H9 (cell line): ENCODE results near the gene COMMD4. TPM values are rescaled to one million over a fixed set of nuclear protein-coding genes. Genes with fewer than 3 reads are reported as not detected.
"Not testable (repeated sequence)": the region's sequence is repeated elsewhere in the genome, so short reads cannot be mapped to it uniquely, and the experiment has no call there.

Experiments used
- DNase-seq: peaks from one replicate; pipeline ENCODE4 v3.0.0-alpha.2; 2017
- H2AFZ ChIP-seq: one replicate; pipeline ENCODE4 v1.6.1; 2013; ENCODE audit warnings: mild to moderate bottlenecking, low read length, control low read depth, moderate library complexity
- H2AK5ac ChIP-seq: 2 replicates; pipeline ENCODE4 v1.6.1; 2013; ENCODE audit warnings: low read length, control low read depth, mixed read lengths; ENCODE audit not compliant: insufficient read length
- H2BK120ac ChIP-seq: one replicate; pipeline ENCODE4 v1.6.1; 2013; ENCODE audit warnings: low read depth, mild to moderate bottlenecking, low read length, control low read depth, inconsistent platforms; ENCODE audit not compliant: poor library complexity, severe bottlenecking
- H2BK12ac ChIP-seq: 2 replicates; pipeline ENCODE4 v1.6.1; 2013; ENCODE audit warnings: low read length, control low read depth, mixed read lengths, low read depth; ENCODE audit not compliant: insufficient read length
- H2BK15ac ChIP-seq: 2 replicates; pipeline ENCODE4 v1.6.1; 2013; ENCODE audit warnings: low read depth, low read length, control low read depth
- H2BK20ac ChIP-seq: one replicate; pipeline ENCODE4 v1.6.1; 2013; ENCODE audit warnings: low read depth, mild to moderate bottlenecking, low read length, control low read depth, inconsistent platforms; ENCODE audit not compliant: poor library complexity, severe bottlenecking
- H2BK5ac ChIP-seq: 2 replicates; pipeline ENCODE4 v1.6.1; 2013; ENCODE audit warnings: low read length, control low read depth, mixed read lengths; ENCODE audit not compliant: insufficient read length
- H3K14ac ChIP-seq: 2 replicates; pipeline ENCODE4 v1.6.1; 2013; ENCODE audit warnings: low read length, control low read depth; ENCODE audit not compliant: insufficient read depth
- H3K18ac ChIP-seq: 2 replicates; pipeline ENCODE4 v1.6.1; 2013; ENCODE audit warnings: low read depth, mild to moderate bottlenecking, mixed read lengths, low read length, control low read depth; ENCODE audit not compliant: insufficient read length
- H3K23ac ChIP-seq: 2 replicates; pipeline ENCODE4 v1.6.1; 2013; ENCODE audit warnings: low read length, control low read depth, mixed read lengths, low read depth; ENCODE audit not compliant: insufficient read length
- H3K23me2 ChIP-seq: 2 replicates; pipeline ENCODE4 v1.6.1; 2013; ENCODE audit warnings: low read depth, mild to moderate bottlenecking, mixed read lengths, low read length, control low read depth; ENCODE audit not compliant: insufficient read length, poor library complexity, severe bottlenecking
- H3K27ac ChIP-seq: 2 replicates; pipeline ENCODE4 v1.5.1; 2013; ENCODE audit warnings: low read length, control low read depth, mixed read lengths, low read depth; ENCODE audit not compliant: insufficient read length
- H3K27me3 ChIP-seq: 2 replicates; pipeline ENCODE4 v1.6.1; 2013; ENCODE audit warnings: low read length, control low read depth, inconsistent platforms; ENCODE audit not compliant: insufficient read depth
- H3K4ac ChIP-seq: 2 replicates; pipeline ENCODE4 v1.6.1; 2013; ENCODE audit warnings: low read depth, mild to moderate bottlenecking, control low read depth, inconsistent platforms, low read length, moderate library complexity
- H3K4me1 ChIP-seq: 2 replicates; pipeline ENCODE4 v1.6.1; 2013; ENCODE audit warnings: low read length, control low read depth, inconsistent platforms; ENCODE audit not compliant: insufficient read depth
- H3K4me2 ChIP-seq: 2 replicates; pipeline ENCODE4 v1.6.1; 2013; ENCODE audit warnings: low read length, control low read depth, mixed read lengths; ENCODE audit not compliant: insufficient read length, insufficient read depth
- H3K56ac ChIP-seq: 2 replicates; pipeline ENCODE4 v1.6.1; 2013; ENCODE audit warnings: low read depth, mild to moderate bottlenecking, mixed read lengths, low read length, control low read depth; ENCODE audit not compliant: insufficient read length
- H3K79me1 ChIP-seq: 2 replicates; pipeline ENCODE4 v1.6.1; 2013; ENCODE audit warnings: low read depth, mild to moderate bottlenecking, moderate library complexity, low read length, control low read depth, inconsistent platforms; ENCODE audit not compliant: insufficient read depth, poor library complexity, severe bottlenecking
- H3K79me2 ChIP-seq: 2 replicates; pipeline ENCODE4 v1.6.1; 2013; ENCODE audit warnings: low read length, control low read depth, inconsistent platforms; ENCODE audit not compliant: insufficient read depth
- H3K9ac ChIP-seq: 2 replicates; pipeline ENCODE4 v1.6.1; 2013; ENCODE audit warnings: low read length, control low read depth, mixed read lengths; ENCODE audit not compliant: insufficient read length; ENCODE audit errors: extremely low read depth
- H3K9me3 ChIP-seq: one replicate; pipeline ENCODE4 v1.6.1; 2013; ENCODE audit warnings: low read depth, low read length, inconsistent platforms; ENCODE audit not compliant: control insufficient read depth
- H3T11ph ChIP-seq: one replicate; pipeline ENCODE4 v1.6.1; 2013; ENCODE audit warnings: mild to moderate bottlenecking, low read length, control low read depth, inconsistent platforms
- H4K20me1 ChIP-seq: one replicate; pipeline ENCODE4 v1.6.1; 2013; ENCODE audit not compliant: control insufficient read depth, insufficient read length, insufficient read depth
- H4K5ac ChIP-seq: 2 replicates; pipeline ENCODE4 v1.6.1; 2013; ENCODE audit warnings: low read depth, mild to moderate bottlenecking, mixed read lengths, low read length, control low read depth; ENCODE audit not compliant: insufficient read length
- H4K8ac ChIP-seq: replicated peaks from 2 replicates; pipeline ENCODE4 v1.6.1; 2013; ENCODE audit warnings: low read length, control low read depth, mixed read lengths, low read depth; ENCODE audit not compliant: insufficient read length
- H4K91ac ChIP-seq: 2 replicates; pipeline ENCODE4 v1.6.1; 2013; ENCODE audit warnings: low read depth, mild to moderate bottlenecking, moderate library complexity, mixed read lengths, low read length, control low read depth; ENCODE audit not compliant: insufficient read length
- H3K27ac Mint-ChIP-seq, 3 experiments: 2 replicates in 2 of 3; 3 replicates in 1 of 3; pipeline ENCODE4 v1.8.0; 2020 to 2021; ENCODE audit warnings: mixed read lengths in 3 of 3, mild to moderate bottlenecking in 1 of 3, moderate library complexity in 1 of 3
- H3K27me3 Mint-ChIP-seq: 2 replicates; pipeline ENCODE4 v1.8.0; 2021; ENCODE audit warnings: low read depth, mild to moderate bottlenecking, moderate library complexity, mixed read lengths
- H3K36me3 Mint-ChIP-seq, 3 experiments: 2 replicates in 2 of 3; 3 replicates in 1 of 3; pipeline ENCODE4 v1.8.0; 2020 to 2021; ENCODE audit warnings: low read depth in 3 of 3, mixed read lengths in 3 of 3; ENCODE audit not compliant: insufficient read depth in 1 of 3
- H3K4me1 Mint-ChIP-seq, 2 experiments: 2 replicates each; pipeline ENCODE4 v1.8.0; 2020; ENCODE audit warnings: mixed read lengths in 2 of 2
- H3K4me3 Mint-ChIP-seq, 2 experiments: 2 replicates in 1 of 2; 3 replicates in 1 of 2; pipeline ENCODE4 v1.8.0; 2020 to 2021; ENCODE audit warnings: mild to moderate bottlenecking in 2 of 2, mixed read lengths in 2 of 2, moderate library complexity in 1 of 2
- H3K9me3 Mint-ChIP-seq, 2 experiments: 2 replicates in 1 of 2; 3 replicates in 1 of 2; pipeline ENCODE4 v1.8.0; 2020; ENCODE audit warnings: mild to moderate bottlenecking in 2 of 2, mixed read lengths in 2 of 2, moderate library complexity in 1 of 2
- CTCF ChIP-seq: fragments of 200-600 bp; sonication (generic); conservative IDR thresholded peaks from 3 replicates; pipeline ENCODE4 v1.8.0; 2021; ENCODE audit warnings: antibody characterized with exemption, mild to moderate bottlenecking
- WGBS: extraction: QIAGEN DNeasy Blood & Tissue Kit; methylation state at CpG from one replicate; pipeline ENCODE4 v1.1.7; 2013; ENCODE audit warnings: missing lambda C conversion rate, low lambda C conversion rate, mixed read lengths; ENCODE audit not compliant: insufficient read length; ENCODE audit errors: extremely low coverage; 5-methylcytosine and 5-hydroxymethylcytosine counted together
- total RNA-seq: library from RNA; stranded (reverse); gene quantifications from 2 replicates; pipeline ENCODE4 v1.2.1, GENCODE V29; 2021

The COMMD4 gene
- total RNA-seq, 1 experiment from 2014 or later: 146 TPM

GRCh38 chr15:75329571-75329970, 6.3 kb upstream of the COMMD4 start:
- H3K4me1 Mint-ChIP-seq: no peaks in the 10 kb centered on the region
- Histone ChIP-seq H3K56ac (no peak overlapping the region), H2BK12ac (no peak overlapping the region), H3K4ac (no peak overlapping the region), H3K14ac (no peak overlapping the region), H3K79me2 (no peaks in the 10 kb centered on the region), H3K4me2 (no peak overlapping the region), H3K27me3 (no peaks in the 10 kb centered on the region), H3K4me1 (no peaks in the 10 kb centered on the region), H3K79me1 (no peaks in the 10 kb centered on the region), H3K23me2 (no peaks in the 10 kb centered on the region), H3K18ac (no peak overlapping the region), H2BK120ac (no peak overlapping the region), H3K9me3 (no peaks in the 10 kb centered on the region), H4K8ac (no peak overlapping the region), H2BK15ac (no peak overlapping the region), H2BK20ac (no peak overlapping the region), H2AFZ (no peak overlapping the region), H3K27ac (no peak overlapping the region), H2BK5ac (no peak overlapping the region), H4K5ac (no peak overlapping the region), H3K23ac (no peak overlapping the region), H4K91ac (no peak overlapping the region), H3K9ac (no peak overlapping the region), H2AK5ac (no peak overlapping the region), H3T11ph (no peak overlapping the region), H4K20me1 (no peaks in the 10 kb centered on the region)
- no peak overlapping the region for H3K27ac Mint-ChIP-seq
- H3K9me3 Mint-ChIP-seq: no peaks in the 10 kb centered on the region
- no peak for DNase-seq
- TF ChIP-seq CTCF: no peak
- H3K27me3 Mint-ChIP-seq: peaks cover 6% of the 10 kb centered on the region
- H3K4me3 Mint-ChIP-seq: no peak overlapping the region; a peak in 1 of 5 replicates
- no CpG with 5 or more reads among the region's 2 CpGs for WGBS
- no peaks in the 10 kb centered on the region for H3K36me3 Mint-ChIP-seq

- H3K27ac ChIP-seq, H3T11ph ChIP-seq, H4K91ac ChIP-seq, H3K27me3 Mint-ChIP-seq, H2BK12ac ChIP-seq, H2BK20ac ChIP-seq, H2BK15ac ChIP-seq, H2BK120ac ChIP-seq, H3K23me2 ChIP-seq, H3K4ac ChIP-seq, H2BK5ac ChIP-seq, H3K27me3 ChIP-seq, H3K14ac ChIP-seq, H3K9me3 ChIP-seq, H3K18ac ChIP-seq, H4K5ac ChIP-seq, H3K4me3 Mint-ChIP-seq, H3K79me1 ChIP-seq, H3K9ac ChIP-seq, H3K56ac ChIP-seq, H3K9me3 Mint-ChIP-seq, H4K8ac ChIP-seq, DNase-seq, H3K23ac ChIP-seq, H4K20me1 ChIP-seq, H3K4me1 ChIP-seq, H3K36me3 Mint-ChIP-seq, H3K79me2 ChIP-seq, H2AFZ ChIP-seq, H3K27ac Mint-ChIP-seq, H3K4me2 ChIP-seq, H2AK5ac ChIP-seq: not testable (repeated sequence)
- no CpG with 5 or more reads among the region's 7 CpGs for WGBS
- peaks cover 12 to 14% of the 10 kb centered on the region in 2 experiments for H3K4me1 Mint-ChIP-seq
These were observed 3.8 kb upstream of the COMMD4 start for GRCh38 chr15:75332093-75332492.
